ENCODE data around the gene RUFY3.
"Not testable (repeated sequence)": the region's sequence is repeated elsewhere in the genome, so short reads cannot be mapped to it uniquely, and the experiment has no call there.

DNA sequence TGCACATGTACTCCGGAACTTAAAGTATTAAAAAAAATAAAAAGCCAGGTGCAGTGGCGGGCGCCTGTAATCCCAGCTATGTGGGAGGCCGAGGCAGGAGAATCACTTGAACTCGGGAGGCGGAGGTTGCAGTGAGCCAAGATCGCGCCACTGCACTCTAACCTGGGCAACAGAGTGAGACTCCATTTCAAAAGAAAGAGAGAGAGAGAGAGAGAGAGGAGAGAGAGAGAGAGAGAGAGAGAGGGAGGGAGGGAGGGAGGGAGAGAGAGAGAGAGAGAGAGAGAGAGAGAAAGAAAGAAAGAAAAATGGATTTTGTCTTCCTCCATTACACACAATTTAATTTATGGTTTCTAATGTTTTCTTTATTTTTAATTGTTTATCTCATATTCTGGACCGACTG lies 11.1 kb downstream of the RUFY3 start:
- TF ChIP-seq, protein P1, sequence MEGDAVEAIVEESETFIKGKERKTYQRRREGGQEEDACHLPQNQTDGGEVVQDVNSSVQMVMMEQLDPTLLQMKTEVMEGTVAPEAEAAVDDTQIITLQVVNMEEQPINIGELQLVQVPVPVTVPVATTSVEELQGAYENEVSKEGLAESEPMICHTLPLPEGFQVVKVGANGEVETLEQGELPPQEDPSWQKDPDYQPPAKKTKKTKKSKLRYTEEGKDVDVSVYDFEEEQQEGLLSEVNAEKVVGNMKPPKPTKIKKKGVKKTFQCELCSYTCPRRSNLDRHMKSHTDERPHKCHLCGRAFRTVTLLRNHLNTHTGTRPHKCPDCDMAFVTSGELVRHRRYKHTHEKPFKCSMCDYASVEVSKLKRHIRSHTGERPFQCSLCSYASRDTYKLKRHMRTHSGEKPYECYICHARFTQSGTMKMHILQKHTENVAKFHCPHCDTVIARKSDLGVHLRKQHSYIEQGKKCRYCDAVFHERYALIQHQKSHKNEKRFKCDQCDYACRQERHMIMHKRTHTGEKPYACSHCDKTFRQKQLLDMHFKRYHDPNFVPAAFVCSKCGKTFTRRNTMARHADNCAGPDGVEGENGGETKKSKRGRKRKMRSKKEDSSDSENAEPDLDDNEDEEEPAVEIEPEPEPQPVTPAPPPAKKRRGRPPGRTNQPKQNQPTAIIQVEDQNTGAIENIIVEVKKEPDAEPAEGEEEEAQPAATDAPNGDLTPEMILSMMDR (IDR thresholded peaks at IDR 0.05; ENCODE audit: low read depth, low read length, poor library complexity, severe bottlenecking): not testable (repeated sequence)
- TF ChIP-seq EZH2phosphoT487 (IDR thresholded peaks at IDR 0.05; ENCODE audit: borderline replicate concordance, low read length): not testable (repeated sequence)

All from DOHH2 (cell line).